Activated naive CD4-positive, alpha-beta T cell treated with anti-CD3 and anti-CD28 coated beads for 36 hours (primary cell): ENCODE data around the gene TSPAN16. TPM values are rescaled to one million over a fixed set of nuclear protein-coding genes. Genes with fewer than 3 reads are reported as not detected.

Experiments
- CTCF ChIA-PET: fragments of 350-600 bp; sonication (Branson Sonifier 250); formaldehyde crosslinking; loops from one replicate; lab custom pipeline; 2021; ENCODE audit warnings: antibody characterized with exemption; lab: Charles Lee
- DNase-seq: peaks from one replicate; pipeline ENCODE4 v3.0.0-alpha.2; 2020
- H3K27ac Mint-ChIP-seq: one replicate; pipeline ENCODE4 v1.8.0; 2021; ENCODE audit warnings: mild to moderate bottlenecking, mixed read lengths
- H3K27me3 Mint-ChIP-seq: one replicate; pipeline ENCODE4 v1.8.0; 2021; ENCODE audit warnings: low read depth, mixed read lengths
- H3K36me3 Mint-ChIP-seq: one replicate; pipeline ENCODE4 v1.8.0; 2021; ENCODE audit warnings: low read depth, mixed read lengths
- H3K4me1 Mint-ChIP-seq: one replicate; pipeline ENCODE4 v1.8.0; 2021; ENCODE audit warnings: low read depth, mixed read lengths
- H3K4me3 Mint-ChIP-seq: one replicate; pipeline ENCODE4 v1.8.0; 2021; ENCODE audit warnings: mild to moderate bottlenecking, moderate library complexity, mixed read lengths
- H3K9me3 Mint-ChIP-seq: one replicate; pipeline ENCODE4 v1.8.0; 2021; ENCODE audit warnings: mixed read lengths
- intact Hi-C: fragments of 100-400 bp; cut with micrococcal nuclease; formaldehyde crosslinking; loops from one replicate; pipeline ENCODE4 v1.15.1; 2023
- total RNA-seq, 2 experiments: library from RNA; stranded (reverse); gene quantifications; one replicate each; pipeline ENCODE4 v1.2.3, GENCODE V29; 2021

TSPAN16 gene
- total RNA-seq, 2 experiments from 2014 or later, result not detected

- peaks cover 3% of the 10 kb centered on the region for H3K4me1 Mint-ChIP-seq
- H3K27me3 Mint-ChIP-seq, result peaks cover 37% of the 10 kb centered on the region
- H3K36me3 Mint-ChIP-seq, result no peaks in the 10 kb centered on the region
- no peak for DNase-seq
- H3K4me3 Mint-ChIP-seq, result peak overlapping the region; percentile 52
- no peak overlapping the region for H3K27ac Mint-ChIP-seq
- intact Hi-C loops, result no loop called here
- CTCF ChIA-PET, result interaction anchor here (1.0 kb wide), 1 partner anchor 15 kb away, joined by 3 read pairs; no protein-coding TSS in a partner anchor
- H3K9me3 Mint-ChIP-seq, result no peaks in the 10 kb centered on the region
Measured at GRCh38 chr19:11261431-11261970, 34.5 kb upstream of the TSPAN16 start.

- CTCF ChIA-PET, result interaction anchor here (0.6 kb wide), 1 partner anchor 98 kb away, joined by 3 read pairs; no protein-coding TSS in a partner anchor
- Mint-ChIP-seq H3K36me3 (no peaks in the 10 kb centered on the region), H3K27ac (no peak within 1 kb of the TSS), H3K27me3 (peaks cover 43% of the 10 kb centered on the region), H3K9me3 (no peaks in the 10 kb centered on the region), H3K4me3 (peak within 1 kb of the TSS; percentile 71), H3K4me1 (peaks cover 3% of the 10 kb centered on the region)
- intact Hi-C loops, result no loop called here
- DNase-seq, result peak; percentile 28
Measured at GRCh38 chr19:11261971-11262839, 33.8 kb upstream of the TSPAN16 start, which contains the start of gene DOCK6. DOCK6 (minus strand) TSS chr19:11262524; CDS start chr19:11262440, 84 bp downstream.

GRCh38 chr19:11263726-11264125 is 32.2 kb upstream of the TSPAN16 start:
- peak overlapping the region; percentile 27 for H3K4me3 Mint-ChIP-seq
- H3K36me3 Mint-ChIP-seq, result no peaks in the 10 kb centered on the region
- no peak overlapping the region for H3K27ac Mint-ChIP-seq
- H3K9me3 Mint-ChIP-seq, result no peaks in the 10 kb centered on the region
- intact Hi-C loops, result no loop called here
- peaks cover 3% of the 10 kb centered on the region for H3K4me1 Mint-ChIP-seq
- DNase-seq, result no peak
- peaks cover 55% of the 10 kb centered on the region for H3K27me3 Mint-ChIP-seq
- CTCF ChIA-PET, result interaction anchor here (0.9 kb wide), 1 partner anchor 30 kb away, joined by 4 read pairs; no protein-coding TSS in a partner anchor

- H3K36me3 Mint-ChIP-seq, result no peaks in the 10 kb centered on the region
- CTCF ChIA-PET, result no interaction called here
- no peak overlapping the region for H3K4me3 Mint-ChIP-seq
- H3K27ac Mint-ChIP-seq, result no peak overlapping the region
- intact Hi-C loops, result no loop called here
- DNase-seq, result no peak
- H3K4me1 Mint-ChIP-seq, result peaks cover 3% of the 10 kb centered on the region
- peaks cover 62% of the 10 kb centered on the region for H3K27me3 Mint-ChIP-seq
- no peaks in the 10 kb centered on the region for H3K9me3 Mint-ChIP-seq
Measured at GRCh38 chr19:11264452-11265176, 31.3 kb upstream of the TSPAN16 start.

DNA sequence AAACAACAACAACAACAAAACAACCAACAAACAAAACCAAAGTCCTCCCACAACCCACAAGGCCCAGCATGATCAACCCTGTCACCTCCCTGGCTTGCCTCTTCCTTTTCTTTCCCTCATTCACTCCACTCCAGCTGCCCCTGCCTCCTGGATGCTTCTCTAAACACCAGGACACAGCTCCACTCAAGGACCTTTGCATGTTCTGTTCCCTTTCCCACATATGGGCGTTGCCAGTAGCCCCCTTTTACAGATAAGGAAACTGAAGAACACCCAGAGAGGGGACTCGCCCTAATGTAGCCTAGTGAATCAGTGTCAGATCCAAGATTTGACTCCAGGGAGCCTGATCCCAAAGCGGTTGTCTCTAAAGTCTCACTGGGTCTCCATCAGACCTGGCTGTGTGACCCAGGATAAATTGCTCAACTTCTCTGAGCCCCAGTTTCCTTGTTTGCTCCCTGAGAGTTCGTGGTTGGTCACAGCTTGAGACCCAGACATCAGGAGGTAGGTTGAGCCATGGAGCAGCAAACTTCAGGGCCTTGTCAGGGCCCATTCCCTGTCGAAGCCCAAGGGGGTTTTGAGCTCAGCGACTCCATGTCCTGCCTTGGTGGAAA is 30.7 kb upstream of the TSPAN16 start:
- H3K36me3 Mint-ChIP-seq, result no peaks in the 10 kb centered on the region
- DNase-seq, result no peak
- CTCF ChIA-PET, result no interaction called here
- H3K4me1 Mint-ChIP-seq, result peaks cover 3% of the 10 kb centered on the region
- no peak overlapping the region for H3K27ac Mint-ChIP-seq
- no peak overlapping the region for H3K4me3 Mint-ChIP-seq
- H3K27me3 Mint-ChIP-seq, result peaks cover 58% of the 10 kb centered on the region
- intact Hi-C loops, result no loop called here
- no peaks in the 10 kb centered on the region for H3K9me3 Mint-ChIP-seq

DNA sequence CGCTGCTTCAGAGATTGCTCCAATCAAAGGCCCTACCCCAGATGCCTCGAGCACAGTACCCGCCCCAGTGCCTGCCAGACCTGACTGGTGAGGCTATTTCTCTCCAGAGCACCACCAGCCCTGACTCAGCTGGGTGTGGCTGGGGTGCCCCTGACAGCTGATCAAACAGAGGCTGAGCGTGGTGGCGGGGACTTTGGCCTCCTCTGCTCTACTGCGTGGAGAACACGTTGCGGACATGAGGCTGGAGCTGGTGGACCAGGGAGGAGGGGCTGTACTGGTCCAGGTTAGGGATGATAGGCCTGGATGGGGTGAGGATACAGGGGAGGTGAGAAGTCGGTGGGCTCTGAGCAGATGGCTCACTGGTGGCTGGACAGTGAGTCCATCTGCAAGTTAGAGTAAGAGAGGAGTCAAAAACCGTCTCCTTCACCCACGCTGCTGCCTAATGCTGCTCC is 30.1 kb upstream of the TSPAN16 start:
- peaks cover 3% of the 10 kb centered on the region for H3K4me1 Mint-ChIP-seq
- H3K27ac Mint-ChIP-seq, result no peak overlapping the region
- CTCF ChIA-PET, result interaction anchor here (0.8 kb wide), 1 partner anchor 11 kb away, joined by 3 read pairs; no protein-coding TSS in a partner anchor
- H3K9me3 Mint-ChIP-seq, result no peaks in the 10 kb centered on the region
- no peaks in the 10 kb centered on the region for H3K36me3 Mint-ChIP-seq
- peaks cover 56% of the 10 kb centered on the region for H3K27me3 Mint-ChIP-seq
- intact Hi-C loops, result no loop called here
- H3K4me3 Mint-ChIP-seq, result no peak overlapping the region
- DNase-seq, result no peak

GRCh38 chr19:11267316-11268085 is 28.5 kb upstream of the TSPAN16 start:
- H3K27me3 Mint-ChIP-seq, result peaks cover 51% of the 10 kb centered on the region
- no peak overlapping the region for H3K27ac Mint-ChIP-seq
- H3K4me3 Mint-ChIP-seq, result no peak overlapping the region
- H3K4me1 Mint-ChIP-seq, result peaks cover 3% of the 10 kb centered on the region
- no peak for DNase-seq
- no peaks in the 10 kb centered on the region for H3K36me3 Mint-ChIP-seq
- CTCF ChIA-PET, result no interaction called here
- intact Hi-C loops, result no loop called here
- H3K9me3 Mint-ChIP-seq, result no peaks in the 10 kb centered on the region

DNA sequence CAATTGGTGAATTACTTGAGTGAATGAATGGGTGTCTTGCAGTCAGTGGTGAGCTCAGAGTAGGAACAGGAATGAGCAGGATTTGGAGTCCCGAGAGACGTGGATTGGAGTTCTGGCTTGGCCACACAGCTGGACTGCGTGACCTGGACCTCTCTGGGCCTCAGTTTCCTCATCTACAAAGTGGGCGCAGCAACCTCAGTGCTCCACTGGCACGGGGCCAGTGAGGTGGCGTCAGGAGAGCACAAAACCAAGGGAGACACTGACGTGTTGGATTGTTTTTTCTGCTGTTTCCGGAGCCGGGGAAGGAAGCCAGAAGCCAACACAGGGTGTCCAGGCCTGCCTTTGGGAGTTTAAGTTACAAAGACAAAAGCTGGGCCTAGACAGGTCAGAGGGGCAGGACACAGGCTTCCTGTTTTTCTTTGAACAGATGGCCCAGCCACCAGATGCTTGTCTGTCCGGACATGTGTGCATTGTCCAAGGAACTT is 27.1 kb upstream of the TSPAN16 start:
- CTCF ChIA-PET, result no interaction called here
- H3K4me3 Mint-ChIP-seq, result no peak overlapping the region
- DNase-seq, result no peak
- intact Hi-C loops, result no loop called here
- H3K27ac Mint-ChIP-seq, result no peak overlapping the region
- H3K36me3 Mint-ChIP-seq, result no peaks in the 10 kb centered on the region
- peaks cover 47% of the 10 kb centered on the region for H3K27me3 Mint-ChIP-seq
- H3K4me1 Mint-ChIP-seq, result no peaks in the 10 kb centered on the region
- H3K9me3 Mint-ChIP-seq, result no peaks in the 10 kb centered on the region

GRCh38 chr19:11269408-11269807 is 26.6 kb upstream of the TSPAN16 start:
- intact Hi-C loops, result no loop called here
- H3K27me3 Mint-ChIP-seq, result peaks cover 46% of the 10 kb centered on the region

DNA sequence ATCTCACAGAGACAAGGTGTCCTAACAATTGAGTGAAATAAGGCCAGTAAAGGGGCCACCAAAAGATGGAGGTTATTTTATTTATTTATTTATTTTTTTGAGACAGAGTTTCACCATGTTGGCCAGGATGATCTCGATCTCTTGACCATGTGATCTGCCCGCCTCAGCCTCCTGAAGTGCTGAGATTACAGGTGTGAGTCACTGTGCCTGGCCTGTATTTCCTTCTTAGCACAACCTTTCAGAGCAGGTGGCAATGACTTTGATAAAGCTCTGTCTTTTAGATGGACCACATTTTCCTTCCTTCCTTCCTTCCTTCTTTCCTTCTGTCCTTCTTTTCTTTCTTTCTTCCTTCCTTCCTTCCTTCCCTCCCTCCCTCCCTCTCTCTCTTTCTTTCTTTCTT is 22.7 kb upstream of the TSPAN16 start:
- CTCF ChIA-PET, result interaction anchor here (1.3 kb wide), 1 partner anchor 209 kb away, joined by 3 read pairs; no protein-coding TSS in a partner anchor
- peaks cover 2% of the 10 kb centered on the region for H3K9me3 Mint-ChIP-seq
- H3K27me3 Mint-ChIP-seq, result peaks cover 40% of the 10 kb centered on the region
- DNase-seq, result no peak
- intact Hi-C loops, result no loop called here
- H3K4me3 Mint-ChIP-seq, result no peak overlapping the region
- no peaks in the 10 kb centered on the region for H3K4me1 Mint-ChIP-seq
- H3K27ac Mint-ChIP-seq, result no peak overlapping the region
- H3K36me3 Mint-ChIP-seq, result peaks cover 1% of the 10 kb centered on the region

More at GRCh38 chr19:11269408-11269807, 26.6 kb upstream of the TSPAN16 start:
- Mint-ChIP-seq H3K4me1 (no peaks in the 10 kb centered on the region), H3K9me3 (no peaks in the 10 kb centered on the region), H3K36me3 (no peaks in the 10 kb centered on the region), H3K4me3 (no peak overlapping the region), H3K27ac (no peak overlapping the region)
- CTCF ChIA-PET, result no interaction called here
- DNase-seq, result no peak

DNA sequence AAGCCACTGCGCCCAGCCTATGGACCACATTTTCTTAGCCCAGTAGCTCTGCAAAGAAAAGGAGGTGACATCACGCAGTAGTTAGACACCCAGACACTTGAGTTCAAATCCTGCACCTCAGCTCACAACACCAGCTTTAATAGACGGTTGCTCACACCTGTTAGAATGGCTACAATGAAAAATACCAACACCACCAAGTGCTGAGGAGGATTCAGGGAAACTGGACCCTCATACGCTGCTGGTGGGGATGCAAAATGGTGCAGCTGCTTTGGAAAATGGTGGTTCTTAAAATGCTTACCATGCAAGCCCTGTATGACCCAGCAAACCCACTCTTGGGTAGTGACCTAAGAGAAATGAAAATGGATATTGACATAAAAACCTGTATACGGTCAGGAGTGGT is 22.0 kb upstream of the TSPAN16 start:
- H3K27ac Mint-ChIP-seq, result no peak overlapping the region
- intact Hi-C loops, result no loop called here
- H3K4me1 Mint-ChIP-seq, result no peaks in the 10 kb centered on the region
- no peak for DNase-seq
- H3K4me3 Mint-ChIP-seq, result no peak overlapping the region
- H3K9me3 Mint-ChIP-seq, result peaks cover 2% of the 10 kb centered on the region
- H3K27me3 Mint-ChIP-seq, result peaks cover 34% of the 10 kb centered on the region
- H3K36me3 Mint-ChIP-seq, result peaks cover 1% of the 10 kb centered on the region
- CTCF ChIA-PET, result no interaction called here
